ENCODE measurements around the gene PCDHB14.
"Not testable (repeated sequence)": the region's sequence is repeated elsewhere in the genome, so short reads cannot be mapped to it uniquely, and the experiment has no call there.

DNA sequence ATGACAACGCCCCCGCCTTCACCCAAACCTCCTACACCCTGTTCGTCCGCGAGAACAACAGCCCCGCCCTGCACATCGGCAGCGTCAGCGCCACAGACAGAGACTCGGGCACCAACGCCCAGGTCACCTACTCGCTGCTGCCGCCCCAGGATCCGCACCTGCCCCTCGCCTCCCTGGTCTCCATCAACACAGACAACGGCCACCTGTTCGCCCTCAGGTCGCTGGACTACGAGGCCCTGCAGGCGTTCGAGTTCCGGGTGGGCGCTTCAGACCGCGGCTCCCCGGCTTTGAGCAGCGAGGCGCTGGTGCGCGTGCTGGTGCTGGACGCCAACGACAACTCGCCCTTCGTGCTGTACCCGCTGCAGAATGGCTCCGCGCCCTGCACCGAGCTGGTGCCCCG lies 43.8 kb upstream of the PCDHB14 start:
- TF ChIP-seq POLR2A (IDR thresholded peaks at IDR 0.05; ENCODE audit: low read depth, low read length); TAF1 (IDR thresholded peaks at IDR 0.05; ENCODE audit: borderline replicate concordance, low read depth, low read length): not testable (repeated sequence)
